Activated T-helper 1 cell treated with Interleukin-2 at 50 U/mL for 16 hours (primary cell): ENCODE results near the gene RNU1-1.
"Not testable (repeated sequence)": the region's sequence is repeated elsewhere in the genome, so short reads cannot be mapped to it uniquely, and the experiment has no call there.

Experiments
- DNase-seq: peaks from one replicate; pipeline ENCODE4 v3.0.0-alpha.2; 2020; ENCODE audit warnings: low read depth

RNU1-1 gene

GRCh38 chr1:16493731-16494130 lies 20.4 kb downstream of the RNU1-1 start:
- DNase-seq = not testable (repeated sequence)

DNA sequence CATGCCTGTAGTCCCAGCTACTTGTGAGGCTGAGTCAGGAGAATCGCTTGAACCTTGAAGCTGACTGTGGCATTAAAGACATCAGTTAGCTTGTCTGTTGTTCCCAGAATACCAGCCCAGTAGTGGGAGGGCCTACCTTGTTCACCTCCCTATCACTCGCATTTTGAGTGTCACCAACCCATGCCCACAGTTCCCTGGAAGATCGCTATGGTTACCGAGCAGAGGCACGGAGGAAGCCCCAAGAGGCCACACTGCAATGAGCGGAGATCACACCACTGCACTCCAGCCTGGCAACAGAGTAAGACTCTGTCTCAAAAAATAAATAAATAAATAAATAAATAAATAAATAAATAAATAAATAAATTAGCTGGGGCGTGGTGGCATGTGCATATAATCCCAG lies 21.1 kb downstream of the RNU1-1 start:
- DNase-seq = not testable (repeated sequence)

GRCh38 chr1:16491056-16491675 lies 22.9 kb downstream of the RNU1-1 start:
- DNase-seq = no peak

GRCh38 chr1:16489195-16489880 lies 24.7 kb downstream of the RNU1-1 start:
- not testable (repeated sequence) for DNase-seq

- DNase-seq = not testable (repeated sequence)
Measured at GRCh38 chr1:16487011-16487410, 27.1 kb downstream of the RNU1-1 start.

DNA sequence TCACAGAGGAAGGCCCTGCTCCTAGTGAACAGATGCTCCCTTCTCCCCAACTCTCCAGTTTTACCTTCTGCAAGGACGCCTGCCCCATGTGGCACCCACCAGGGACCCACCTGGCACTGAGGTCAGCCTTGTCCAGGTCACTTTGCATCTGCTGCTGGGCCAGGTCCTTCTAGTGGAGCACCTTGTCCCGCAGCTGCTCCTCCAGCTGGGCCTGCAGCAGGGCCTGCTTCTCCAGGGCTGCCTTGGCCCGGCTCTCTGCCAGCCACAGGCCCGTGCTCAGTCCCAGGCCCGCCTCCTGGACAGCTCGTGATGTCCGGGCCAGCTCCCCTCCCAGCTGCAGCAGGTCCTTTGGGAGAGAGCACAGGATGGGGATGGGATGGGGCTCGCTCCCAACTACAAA lies 27.8 kb downstream of the RNU1-1 start:
- not testable (repeated sequence) for DNase-seq

DNA sequence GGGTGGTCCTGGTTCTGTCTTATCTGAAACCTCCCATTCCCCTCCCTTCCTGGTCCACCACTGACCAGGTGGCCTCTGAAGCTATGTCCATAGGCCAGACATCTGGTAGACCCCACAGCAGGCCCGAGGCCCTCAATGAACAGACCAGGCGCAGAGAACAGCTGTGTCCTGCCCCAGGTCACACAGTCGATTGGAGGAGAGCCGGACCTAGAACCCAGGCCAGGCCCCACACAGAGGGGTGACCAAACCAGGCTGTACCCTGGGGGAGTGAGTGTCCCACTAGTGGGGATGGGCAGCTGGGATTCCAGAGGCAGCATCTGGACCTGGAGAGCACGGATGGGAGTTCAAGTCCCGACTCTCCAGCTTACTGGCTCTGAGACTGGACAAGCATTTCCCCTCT lies 29.2 kb downstream of the RNU1-1 start:
- DNase-seq = no peak

DNA sequence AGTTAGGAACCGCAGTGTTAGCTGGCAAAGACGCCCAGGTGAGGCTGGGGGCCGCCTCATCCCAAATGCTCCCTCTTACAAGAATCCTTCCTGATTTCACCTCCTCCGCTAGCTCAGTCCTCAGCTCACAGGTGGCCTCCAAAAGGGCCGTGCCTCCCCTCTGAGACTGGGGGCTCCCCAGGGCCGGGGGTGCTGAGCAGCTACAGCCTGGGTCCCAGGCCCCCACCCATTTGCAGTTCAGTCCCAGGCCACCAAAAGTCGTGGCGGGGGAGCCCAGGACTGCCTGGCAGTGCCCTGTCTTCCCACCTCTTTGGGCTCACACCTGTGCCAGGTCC lies 29.6 kb downstream of the RNU1-1 start:
- no peak for DNase-seq

DNA sequence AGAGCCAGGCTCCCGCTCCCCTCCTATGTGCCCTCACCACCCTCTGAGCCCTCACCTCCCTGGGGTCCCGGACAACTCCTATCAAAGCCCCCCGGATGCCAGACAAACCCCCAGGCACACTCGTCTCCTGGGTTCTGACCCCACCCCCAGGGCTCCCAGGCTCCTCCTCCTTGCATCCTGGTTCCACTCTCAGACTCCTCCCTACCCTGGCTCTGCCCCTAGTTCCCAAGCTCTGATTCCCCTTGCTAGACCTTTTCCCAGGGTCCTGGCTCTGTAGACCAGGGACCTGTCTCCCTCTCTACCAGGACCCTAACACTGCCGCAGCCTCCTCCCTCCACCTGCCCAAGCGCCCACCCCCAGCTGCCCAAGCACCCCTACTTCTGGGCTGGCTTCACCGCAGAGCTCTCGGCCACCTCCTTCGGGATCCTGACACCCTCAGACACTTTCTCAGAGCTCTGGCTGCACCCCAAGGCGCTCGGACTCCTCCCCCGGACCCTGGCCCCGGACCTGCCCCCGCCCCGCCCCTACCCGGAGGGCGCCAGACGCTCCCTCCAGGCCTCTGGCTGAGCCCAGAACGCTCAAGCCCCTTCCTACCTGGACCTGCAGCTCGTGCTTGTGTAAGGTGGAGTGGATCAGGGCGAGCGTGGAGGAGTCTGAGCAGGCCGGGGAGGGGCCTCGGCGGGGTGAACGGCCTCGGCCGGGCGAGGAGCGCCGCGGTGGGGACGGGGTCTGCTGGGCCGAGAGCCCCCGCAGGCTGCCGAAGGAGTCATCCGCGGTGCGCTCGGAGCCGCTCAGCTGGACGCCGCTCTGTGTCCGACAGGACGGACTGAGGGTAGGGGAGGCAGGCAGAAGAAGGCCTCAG lies 30.2 kb downstream of the RNU1-1 start:
- not testable (repeated sequence) for DNase-seq

- DNase-seq = not testable (repeated sequence)
Measured at GRCh38 chr1:16483146-16483545, 30.9 kb downstream of the RNU1-1 start.

DNA sequence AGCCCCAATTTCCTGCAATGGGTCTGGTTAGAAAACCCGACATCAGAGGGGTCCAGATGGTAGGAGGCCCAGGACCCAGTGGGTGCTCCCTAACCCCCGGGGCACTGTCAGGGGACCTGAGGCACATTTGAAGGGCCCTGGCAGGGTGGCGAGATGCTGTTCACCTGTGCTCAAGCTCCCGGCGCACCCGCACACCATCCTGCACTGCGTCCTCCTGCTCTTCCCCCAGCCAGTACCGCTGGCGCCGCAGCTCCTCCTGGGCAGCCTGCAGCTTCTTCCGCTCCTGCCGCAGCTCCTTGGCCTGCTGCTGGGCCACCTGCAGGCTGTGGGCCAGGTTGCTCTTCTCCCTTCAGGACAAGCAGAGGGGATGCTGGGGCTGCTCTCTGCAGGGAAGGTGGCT lies 36.0 kb downstream of the RNU1-1 start:
- no peak for DNase-seq

- DNase-seq = not testable (repeated sequence)
Measured at GRCh38 chr1:16475771-16476770, 38.0 kb downstream of the RNU1-1 start.

- DNase-seq = not testable (repeated sequence)
Measured at GRCh38 chr1:16474891-16475290, 39.2 kb downstream of the RNU1-1 start.

GRCh38 chr1:16474166-16474800 lies 39.8 kb downstream of the RNU1-1 start:
- DNase-seq = no peak

DNA sequence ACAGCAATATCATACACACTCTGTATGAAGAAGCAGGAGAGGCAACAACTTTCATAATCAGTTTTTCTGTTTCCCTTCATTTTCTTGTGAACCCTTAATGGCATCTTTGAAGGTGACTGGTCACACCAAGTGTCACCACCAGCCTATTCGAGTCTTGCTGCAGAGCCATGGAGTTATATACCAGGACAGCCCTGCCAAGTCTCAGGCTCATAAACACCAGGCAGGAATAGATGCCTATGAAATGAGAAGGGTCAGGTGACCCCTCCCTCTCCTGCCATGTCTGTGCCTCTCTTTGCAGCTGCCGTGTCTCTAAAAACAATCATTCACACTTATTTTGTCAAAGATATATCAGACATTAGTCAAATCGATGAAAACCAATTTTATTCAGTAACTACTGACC lies 45.5 kb downstream of the RNU1-1 start:
- DNase-seq = no peak

- DNase-seq = no peak
Measured at GRCh38 chr1:16464917-16465625, 49.0 kb downstream of the RNU1-1 start.
